Nucleus accumbens (tissue), 56 donors: ENCODE measurements around the gene STARD5.
A peak's percentile ranks its signal among the peaks of the same experiment; 100 is the strongest.

Experiments
- DNase-seq, 56 donors: peaks; one replicate each; lab custom pipeline; 2025; lab: John Stamatoyannopoulos, UW

STARD5 gene

GRCh38 chr15:81314378-81314777 lies 9.6 kb downstream of the STARD5 start:
- DNase-seq = no peak

DNA sequence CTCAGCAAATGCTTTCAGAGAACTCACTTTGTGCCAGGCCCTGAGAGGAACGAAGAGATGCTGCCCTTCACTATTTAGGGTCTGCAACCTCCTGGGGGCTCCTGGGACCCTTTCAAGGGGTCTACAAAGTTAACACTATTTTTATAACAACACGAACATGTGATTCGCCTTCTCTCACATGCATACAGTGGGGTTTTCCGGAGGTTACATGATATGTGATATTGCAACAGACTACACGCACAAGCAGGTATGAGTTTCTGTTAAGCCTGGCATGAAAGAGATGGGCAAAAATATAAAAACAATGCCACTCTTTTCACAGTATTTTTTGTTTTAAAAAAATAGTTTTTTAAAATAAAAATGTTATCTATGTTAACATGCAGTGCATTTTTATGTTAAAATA lies 10.3 kb downstream of the STARD5 start:
- DNase-seq = no peak

GRCh38 chr15:81312790-81313543 lies 11.0 kb downstream of the STARD5 start:
- DNase-seq = peak in 8 of 56 donors; percentile 6 to 37 (median 14)

GRCh38 chr15:81311752-81312464 lies 12.0 kb downstream of the STARD5 start:
- DNase-seq = peak in 1 of 56 donors; percentile 12

DNA sequence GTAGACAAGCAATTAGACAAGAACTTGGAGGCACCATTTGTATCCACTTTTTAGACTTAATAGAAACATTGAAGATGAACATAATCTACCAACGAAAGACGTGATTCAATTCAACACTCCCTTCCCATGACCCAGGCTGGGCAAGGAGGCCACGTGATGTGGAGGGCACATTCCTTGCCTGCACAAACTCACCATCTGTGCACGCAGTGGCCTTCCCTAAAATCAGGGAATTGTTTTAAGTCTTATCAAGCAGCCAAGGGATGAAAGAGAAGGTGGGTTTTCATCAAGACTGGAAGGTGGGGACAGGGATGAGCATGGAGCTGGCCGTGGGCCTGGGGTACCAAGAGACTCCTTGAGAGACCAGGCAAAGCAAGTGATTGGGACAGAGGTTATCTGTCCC lies 13.5 kb downstream of the STARD5 start:
- DNase-seq = no peak

DNA sequence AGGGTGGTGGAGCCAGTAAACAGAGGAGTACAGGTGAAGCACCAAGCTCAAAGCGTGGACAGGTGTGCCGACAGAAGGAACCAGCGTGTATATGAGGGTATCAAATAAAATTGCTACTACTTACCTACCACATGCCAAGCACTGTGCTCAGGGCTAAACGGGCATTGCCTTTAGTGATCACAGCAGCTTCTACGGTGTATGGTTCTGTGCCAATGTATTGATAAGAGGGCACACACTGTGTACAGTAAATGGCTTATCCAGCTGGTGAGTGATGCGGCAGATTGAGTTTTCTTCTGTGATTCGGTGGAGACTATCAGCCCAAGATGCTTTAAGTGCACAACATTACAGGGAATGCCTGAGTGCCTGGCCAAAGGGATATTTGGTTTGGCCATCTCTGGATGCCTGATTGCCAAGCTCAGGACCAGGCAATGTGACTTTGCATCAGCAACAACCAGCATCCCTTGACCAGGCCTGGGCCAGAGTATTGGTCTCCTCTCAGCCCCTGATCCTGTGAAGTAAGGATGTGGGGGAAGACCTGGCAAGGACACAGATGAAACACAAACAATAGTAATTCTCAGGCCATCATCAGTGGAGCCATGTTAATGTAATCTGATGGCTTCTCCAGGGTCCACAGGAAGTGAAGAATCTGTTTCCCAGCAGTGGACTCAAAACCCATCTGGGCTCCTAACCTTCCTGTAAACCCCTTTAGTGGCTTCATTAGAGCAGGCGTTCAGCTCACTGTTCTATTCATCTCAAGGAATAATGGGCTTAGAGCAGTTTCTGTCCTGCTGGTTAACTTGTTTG lies 14.1 kb downstream of the STARD5 start:
- no peak for DNase-seq

DNA sequence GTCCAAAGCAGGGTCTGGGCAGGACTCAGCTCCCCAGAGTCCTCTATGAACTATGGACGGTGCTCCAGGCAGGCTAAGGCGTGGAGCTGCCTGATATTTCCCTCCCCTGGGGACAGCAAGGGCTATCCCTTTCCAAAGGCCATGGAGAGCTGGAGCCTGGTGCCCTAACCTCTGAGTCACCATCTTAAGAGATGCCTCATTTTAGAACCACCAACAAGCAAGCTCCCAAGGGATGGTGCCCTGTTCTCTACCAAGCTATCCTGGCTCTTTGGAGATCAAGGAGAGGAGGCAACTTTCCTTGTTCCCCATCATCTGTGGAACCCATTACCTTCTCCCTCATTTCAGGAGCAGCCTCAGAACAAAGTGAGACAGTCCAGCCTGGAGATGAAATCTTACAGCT lies 15.7 kb downstream of the STARD5 start:
- DNase-seq = no peak

GRCh38 chr15:81304226-81304625 lies 19.7 kb downstream of the STARD5 start:
- peak in 6 of 56 donors; percentile 10 to 27 (median 21) for DNase-seq

DNA sequence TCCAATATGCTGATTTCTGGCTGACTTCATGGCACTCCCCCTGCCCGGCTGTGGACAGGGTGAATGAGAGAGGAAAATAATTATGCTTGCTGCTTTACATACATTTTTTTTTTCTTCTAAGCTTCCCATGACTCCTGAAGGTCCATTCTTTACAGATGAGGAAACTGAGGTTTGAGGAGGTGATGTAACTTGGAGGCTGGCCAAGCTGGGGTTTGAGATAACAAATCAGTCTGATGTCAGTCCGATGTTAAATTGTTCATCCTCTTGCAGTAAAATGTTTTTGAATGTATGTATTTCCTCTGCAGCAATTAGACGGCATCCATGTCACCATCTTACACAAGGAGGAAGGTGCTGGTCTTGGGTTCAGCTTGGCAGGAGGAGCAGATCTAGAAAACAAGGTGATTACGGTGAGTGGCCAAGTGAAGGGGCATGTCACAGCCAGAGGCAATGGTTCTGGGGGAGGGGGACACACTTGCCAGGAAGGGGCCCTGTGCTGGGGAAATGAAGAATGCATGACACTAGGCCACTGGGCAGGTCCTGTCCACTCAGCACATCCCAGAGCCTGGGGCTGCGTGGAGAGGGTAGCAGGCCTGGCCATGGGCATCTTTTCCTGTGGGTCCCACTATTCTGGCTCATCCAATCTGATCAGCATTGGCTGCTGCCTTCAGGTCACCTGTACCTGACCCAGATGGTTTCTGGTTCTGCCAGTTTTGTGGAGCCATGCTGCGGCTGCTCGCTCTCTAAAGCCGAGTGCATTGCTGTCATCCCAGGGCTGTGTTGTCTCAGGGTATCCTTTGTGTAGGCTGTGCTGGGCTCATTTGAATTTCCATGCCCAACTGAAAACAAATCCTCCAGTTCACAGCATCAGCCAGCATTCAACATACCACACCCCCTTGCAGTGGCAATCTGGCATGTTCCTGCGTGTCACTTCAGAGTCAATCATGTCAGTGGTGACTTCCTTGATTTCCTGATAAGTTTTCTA lies 20.4 kb downstream of the STARD5 start:
- DNase-seq = no peak

DNA sequence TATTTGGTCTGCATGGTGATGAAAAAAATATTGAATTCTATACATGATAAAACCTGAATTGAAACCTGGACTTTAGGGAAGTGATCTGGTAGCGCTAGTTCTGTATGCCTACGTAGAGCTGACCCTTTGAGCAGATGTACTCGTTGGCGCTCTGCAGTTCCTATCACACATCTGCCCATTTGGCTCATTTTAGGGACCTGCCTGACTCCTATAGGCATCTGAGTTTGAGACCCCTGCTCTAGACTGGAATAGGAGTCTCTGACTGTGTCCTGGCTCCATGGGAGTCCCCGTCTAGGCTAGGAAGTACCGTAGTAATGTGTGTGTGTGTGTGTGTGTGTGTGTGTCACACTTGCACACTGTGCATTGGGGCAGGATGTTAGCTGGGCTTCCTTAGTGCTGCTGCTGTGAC lies 21.2 kb downstream of the STARD5 start:
- DNase-seq = no peak

DNA sequence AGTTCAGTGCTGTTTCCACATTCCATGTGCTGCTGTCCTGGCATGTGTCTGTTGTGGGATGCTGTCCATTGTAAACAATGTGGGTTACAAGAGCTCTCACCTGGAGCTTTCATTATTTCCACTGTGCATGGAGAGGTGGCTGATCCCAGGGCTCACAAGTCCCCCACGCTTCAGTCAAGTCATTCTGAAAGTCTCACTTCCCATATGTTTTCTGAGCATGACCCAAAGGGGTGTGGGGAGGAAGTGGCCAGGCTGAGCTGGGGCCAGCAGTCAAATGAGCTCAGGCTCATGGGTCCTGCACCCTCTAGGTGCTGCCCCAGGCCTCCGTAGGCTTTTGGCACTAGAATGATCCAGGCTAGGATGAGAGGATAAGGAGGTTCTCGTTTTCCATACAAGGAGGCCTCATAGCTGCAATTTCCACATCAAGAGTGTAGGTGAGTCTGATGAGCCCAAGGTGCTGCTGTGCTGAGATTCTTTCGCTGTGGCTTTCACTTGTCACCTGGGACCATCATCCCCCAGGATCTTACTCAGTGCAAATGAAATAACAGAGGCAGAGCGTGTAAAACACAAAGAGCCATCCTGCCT lies 22.0 kb downstream of the STARD5 start:
- DNase-seq = peak in 5 of 56 donors; percentile 15 to 43 (median 19)

- no peak for DNase-seq
Measured at GRCh38 chr15:81301385-81301784, 22.6 kb downstream of the STARD5 start.

- no peak for DNase-seq
Measured at GRCh38 chr15:81299630-81300273, 24.2 kb downstream of the STARD5 start.

DNA sequence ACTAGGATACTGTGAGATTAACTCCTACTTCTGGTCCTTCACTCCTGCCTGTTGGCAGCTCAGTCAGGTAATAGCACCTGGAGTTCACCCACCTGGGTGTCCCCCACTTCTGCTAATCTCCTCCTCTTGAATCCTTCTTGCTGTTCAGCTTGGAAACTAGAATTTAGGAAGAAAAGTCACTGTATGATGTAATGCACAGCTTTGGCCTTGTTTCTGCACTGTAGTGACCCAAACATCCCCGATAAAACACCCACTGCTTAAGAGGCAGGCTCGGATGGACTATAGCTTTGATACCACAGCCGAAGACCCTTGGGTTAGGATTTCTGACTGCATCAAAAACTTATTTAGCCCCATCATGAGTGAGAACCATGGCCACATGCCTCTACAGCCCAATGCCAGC lies 24.8 kb downstream of the STARD5 start:
- no peak for DNase-seq

GRCh38 chr15:81298611-81299010 lies 25.3 kb downstream of the STARD5 start:
- no peak for DNase-seq

- no peak for DNase-seq
Measured at GRCh38 chr15:81297603-81298575, 26.1 kb downstream of the STARD5 start.

DNA sequence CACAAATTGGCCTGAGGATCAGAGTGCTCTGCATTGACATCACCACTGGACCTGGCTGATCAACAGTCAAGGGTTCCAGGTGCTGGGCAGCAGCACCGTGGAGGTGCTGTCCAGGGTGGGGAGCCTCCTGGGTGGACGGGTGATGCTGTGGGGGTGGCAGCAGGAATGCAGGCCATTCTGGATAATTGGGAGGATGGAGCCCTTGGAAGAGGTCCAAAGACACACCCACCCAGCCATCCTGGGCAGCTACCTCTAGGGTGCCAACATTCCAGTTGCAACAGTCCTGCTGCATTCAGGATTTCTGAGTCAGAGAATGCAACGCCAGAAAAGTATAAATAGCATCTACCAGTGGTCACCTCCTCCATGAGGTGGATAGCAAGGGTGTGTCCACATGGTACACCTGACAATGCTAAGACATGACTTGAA lies 26.8 kb downstream of the STARD5 start:
- DNase-seq = no peak

DNA sequence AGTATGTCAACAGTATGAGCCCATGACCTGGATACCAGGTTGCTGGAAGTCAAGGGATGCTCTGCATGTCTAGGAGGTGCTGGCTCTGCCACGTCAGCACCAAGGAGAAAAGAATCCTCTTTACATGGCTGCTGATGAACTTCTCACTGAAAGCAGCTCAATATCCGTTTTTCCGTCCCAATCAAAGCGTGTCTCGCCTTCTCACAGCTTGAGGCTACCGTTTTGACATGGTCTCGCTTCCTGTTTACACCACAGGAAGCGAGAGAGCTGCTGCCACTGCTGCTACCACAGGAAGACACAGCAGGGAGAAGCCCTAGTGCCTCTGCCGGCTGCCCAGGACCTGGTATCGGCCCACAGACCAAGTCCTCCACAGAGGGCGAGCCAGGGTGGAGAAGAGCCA lies 27.3 kb downstream of the STARD5 start:
- DNase-seq = peak in 7 of 56 donors; percentile 10 to 35 (median 16)
